GM12892 (cell line): ENCODE results near the gene SULT4A1. TPM values are rescaled to one million over a fixed set of nuclear protein-coding genes. Genes with fewer than 3 reads are reported as not detected.
"Not testable (repeated sequence)": the region's sequence is repeated elsewhere in the genome, so short reads cannot be mapped to it uniquely, and the experiment has no call there.

Experiments
- DNase-seq: peaks from one replicate; pipeline ENCODE4 v3.0.0; 2011; ENCODE audit not compliant: insufficient read length
- FAIRE-seq: peaks from 2 replicates; lab custom pipeline; 2011; peaks lifted over from hg19 to GRCh38; lab: Jason Lieb, UNC
- POLR2A ChIP-seq: IDR thresholded peaks from 2 replicates; pipeline ENCODE4 v1.6.1; 2011; ENCODE audit warnings: low read depth, low read length, control low read depth
- POLR2AphosphoS5 ChIP-seq: IDR thresholded peaks from 2 replicates; pipeline ENCODE4 v1.6.1; 2011; ENCODE audit warnings: low read depth, low read length, control low read depth
- TAF1 ChIP-seq: IDR thresholded peaks from 2 replicates; pipeline ENCODE4 v1.6.1; 2011; ENCODE audit warnings: low read depth, mild to moderate bottlenecking, control low read depth, low read length, borderline replicate concordance
- polyA plus RNA-seq: library from polyadenylated mRNA; unstranded; fragments of >200 nt; gene quantifications from one replicate; pipeline ENCODE4 v1.2.1, GENCODE V29; 2012; ENCODE audit warnings: missing spikeins, inconsistent platforms; ENCODE audit not compliant: missing spikeins

Gene SULT4A1
- not detected for polyA plus RNA-seq

GRCh38 chr22:43862074-43862881, at the start of gene SULT4A1:
Gene SULT4A1, minus strand, starts transcription at chr22:43862513. Its CDS starts 131 bp downstream, at chr22:43862382.
- FAIRE-seq (no peak), DNase-seq (no peak)
- no peak for TF ChIP-seq POLR2A
- no peak for TF ChIP-seq POLR2AphosphoS5
- TF ChIP-seq TAF1, result no peak

- TF ChIP-seq POLR2A (no peak), TAF1 (no peak), POLR2AphosphoS5 (no peak)
- no peak for DNase-seq
- no peak for FAIRE-seq
Observed at GRCh38 chr22:43911351-43911750, 49.0 kb upstream of the SULT4A1 start.

GRCh38 chr22:43910178-43910695, 47.9 kb upstream of the SULT4A1 start:
- no peak for DNase-seq
- no peak for FAIRE-seq
- no peak for TF ChIP-seq POLR2AphosphoS5
- TF ChIP-seq TAF1, result no peak
- no peak for TF ChIP-seq POLR2A

GRCh38 chr22:43909708-43910107, 47.4 kb upstream of the SULT4A1 start:
- no peak for DNase-seq
- TF ChIP-seq TAF1 (no peak), POLR2AphosphoS5 (no peak), POLR2A (no peak)
- no peak for FAIRE-seq

- DNase-seq (no peak), FAIRE-seq (no peak)
- TF ChIP-seq POLR2AphosphoS5 (no peak), POLR2A (no peak), TAF1 (no peak)
Observed at GRCh38 chr22:43905681-43906080, 43.4 kb upstream of the SULT4A1 start.

- not testable (repeated sequence) for FAIRE-seq, DNase-seq
Observed at GRCh38 chr22:43904412-43904811, 42.1 kb upstream of the SULT4A1 start.

- DNase-seq, FAIRE-seq: not testable (repeated sequence)
Observed at GRCh38 chr22:43903033-43903432, 40.7 kb upstream of the SULT4A1 start.

GRCh38 chr22:43901976-43902643, 39.8 kb upstream of the SULT4A1 start:
- FAIRE-seq (no peak), DNase-seq (no peak)
- no peak for TF ChIP-seq POLR2AphosphoS5

GRCh38 chr22:43900206-43900605, 37.9 kb upstream of the SULT4A1 start:
- FAIRE-seq (no peak), DNase-seq (no peak)
- TF ChIP-seq POLR2AphosphoS5 (no peak), TAF1 (no peak)

GRCh38 chr22:43897751-43898261, 35.5 kb upstream of the SULT4A1 start:
- FAIRE-seq, result no peak
- TF ChIP-seq POLR2AphosphoS5 (no peak), POLR2A (no peak)
- DNase-seq, result no peak

GRCh38 chr22:43895986-43896645, 33.8 kb upstream of the SULT4A1 start:
- no peak for TF ChIP-seq POLR2A
- no peak for TF ChIP-seq POLR2AphosphoS5
- no peak for TF ChIP-seq TAF1
- DNase-seq, result no peak
- no peak for FAIRE-seq

- TF ChIP-seq POLR2A, result no peak
- no peak for TF ChIP-seq TAF1
- no peak for TF ChIP-seq POLR2AphosphoS5
- DNase-seq, result no peak
- no peak for FAIRE-seq
Observed at GRCh38 chr22:43894122-43894521, 31.8 kb upstream of the SULT4A1 start.
